Colonic mucosa (tissue), 4 donors: ENCODE data around the gene YBX3. TPM values are rescaled to one million over a fixed set of nuclear protein-coding genes. Genes with fewer than 3 reads are reported as not detected.

Source experiments
- DNase-seq: peaks from one replicate; pipeline ENCODE4 v3.0.0-alpha.2; 2020
- H3K27ac ChIP-seq: fragments of 200-600 bp; one replicate; pipeline ENCODE4 v1.8.0; 2021
- H3K27me3 ChIP-seq: fragments of 200-600 bp; one replicate; pipeline ENCODE4 v1.8.0; 2021
- H3K36me3 ChIP-seq: fragments of 200-600 bp; one replicate; pipeline ENCODE4 v1.8.0; 2021
- H3K4me1 ChIP-seq: fragments of 200-600 bp; one replicate; pipeline ENCODE4 v1.8.0; 2021; ENCODE audit warnings: mild to moderate bottlenecking
- H3K4me3 ChIP-seq: fragments of 200-600 bp; one replicate; pipeline ENCODE4 v1.8.0; 2021
- H3K9ac ChIP-seq, 2 donors: one replicate each; pipeline ENCODE4 v1.7.0; 2013; ENCODE audit warnings: control low read depth in 2 of 2, low read depth in 2 of 2, low read length in 2 of 2
- H3K9me3 ChIP-seq: fragments of 200-600 bp; one replicate; pipeline ENCODE4 v1.8.0; 2021
- intact Hi-C: fragments of 100-400 bp; cut with DNase I; formaldehyde crosslinking; loops from one replicate; pipeline ENCODE4 v1.14.1; 2022
- total RNA-seq, 2 donors: library from RNA; stranded (reverse); fragmentation: NEBNext Ultra II Directional in 1 of 2; extraction: Animal tissue kit (Norgen Biotek cat#: 25700) in 1 of 2; gene quantifications; one replicate each; pipeline ENCODE4 v1.2.1, GENCODE V29; 2021
- TF ChIP-seq, protein P1 (sequence below): fragments of 200-600 bp; IDR thresholded peaks from one replicate; pipeline ENCODE4 v1.8.0; 2022; ENCODE audit warnings: antibody characterized with exemption, mild to moderate bottlenecking
- donor health status: healthy.
- donor health status: DM: no; HTN: no; CAD: no.
- donor health status: DM: no; HTN: no; CAD: no.

The YBX3 gene
- total RNA-seq, 2 donors from 2014 or later = 162 to 166 TPM

DNA sequence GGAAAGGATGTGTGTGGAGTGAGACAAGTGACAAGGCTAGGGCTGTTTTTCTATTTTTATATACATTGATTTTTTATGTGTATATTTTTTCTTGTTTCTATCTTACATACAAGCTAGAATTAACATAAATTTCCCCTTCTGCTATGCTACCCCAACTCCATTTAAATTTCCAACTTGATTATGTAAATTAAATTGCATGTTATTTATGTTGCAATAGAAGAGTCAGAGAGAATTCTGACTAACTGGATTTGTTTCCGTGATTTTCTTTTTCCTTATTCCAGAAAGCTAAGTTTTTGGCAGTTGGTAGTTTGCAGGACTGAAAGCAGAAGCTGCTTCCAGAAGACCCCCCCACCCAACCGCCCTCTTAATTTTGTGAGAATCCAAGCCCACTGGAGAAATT is 8.9 kb upstream of the YBX3 start:
- H3K9ac ChIP-seq = no peak overlapping the region
- no peak overlapping the region for H3K27ac ChIP-seq
- no peaks in the 10 kb centered on the region for H3K27me3 ChIP-seq
- TF ChIP-seq, protein P1, sequence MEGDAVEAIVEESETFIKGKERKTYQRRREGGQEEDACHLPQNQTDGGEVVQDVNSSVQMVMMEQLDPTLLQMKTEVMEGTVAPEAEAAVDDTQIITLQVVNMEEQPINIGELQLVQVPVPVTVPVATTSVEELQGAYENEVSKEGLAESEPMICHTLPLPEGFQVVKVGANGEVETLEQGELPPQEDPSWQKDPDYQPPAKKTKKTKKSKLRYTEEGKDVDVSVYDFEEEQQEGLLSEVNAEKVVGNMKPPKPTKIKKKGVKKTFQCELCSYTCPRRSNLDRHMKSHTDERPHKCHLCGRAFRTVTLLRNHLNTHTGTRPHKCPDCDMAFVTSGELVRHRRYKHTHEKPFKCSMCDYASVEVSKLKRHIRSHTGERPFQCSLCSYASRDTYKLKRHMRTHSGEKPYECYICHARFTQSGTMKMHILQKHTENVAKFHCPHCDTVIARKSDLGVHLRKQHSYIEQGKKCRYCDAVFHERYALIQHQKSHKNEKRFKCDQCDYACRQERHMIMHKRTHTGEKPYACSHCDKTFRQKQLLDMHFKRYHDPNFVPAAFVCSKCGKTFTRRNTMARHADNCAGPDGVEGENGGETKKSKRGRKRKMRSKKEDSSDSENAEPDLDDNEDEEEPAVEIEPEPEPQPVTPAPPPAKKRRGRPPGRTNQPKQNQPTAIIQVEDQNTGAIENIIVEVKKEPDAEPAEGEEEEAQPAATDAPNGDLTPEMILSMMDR = no peak
- DNase-seq = no peak
- no peaks in the 10 kb centered on the region for H3K36me3 ChIP-seq
- intact Hi-C loops = loop anchor here (10.0 kb wide), 1 partner anchor 507 kb away; no protein-coding TSS in a partner anchor
- no peak overlapping the region for H3K4me3 ChIP-seq
- H3K4me1 ChIP-seq = no peaks in the 10 kb centered on the region
- no peaks in the 10 kb centered on the region for H3K9me3 ChIP-seq

DNA sequence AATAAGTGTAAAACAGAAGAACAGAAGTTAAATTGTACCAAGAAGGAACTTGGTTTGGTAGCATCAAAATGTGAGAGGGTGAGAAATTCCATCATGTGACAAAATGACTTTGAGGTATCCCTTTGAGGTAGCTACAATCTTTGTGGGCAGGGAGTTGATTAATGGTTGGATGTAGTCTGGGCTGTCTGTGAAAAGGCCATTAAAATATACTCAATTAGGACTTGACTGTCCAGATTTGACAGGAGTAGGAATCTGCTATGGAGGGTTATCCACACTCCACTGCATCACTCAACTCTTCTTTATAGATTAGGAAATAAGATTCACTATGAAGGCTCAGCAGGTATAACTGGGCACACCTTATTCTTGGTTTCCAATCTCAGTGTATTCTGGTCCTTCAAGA is 7.4 kb upstream of the YBX3 start:
- Histone ChIP-seq H3K36me3 (no peaks in the 10 kb centered on the region), H3K9me3 (no peaks in the 10 kb centered on the region), H3K4me1 (no peaks in the 10 kb centered on the region), H3K4me3 (no peak overlapping the region), H3K27ac (no peak overlapping the region), H3K27me3 (no peaks in the 10 kb centered on the region), H3K9ac (no peak overlapping the region)
- no peak for DNase-seq
- intact Hi-C loops = loop anchor here (10.0 kb wide), 1 partner anchor 506 kb away; no protein-coding TSS in a partner anchor
- TF ChIP-seq, protein P1 = no peak

DNA sequence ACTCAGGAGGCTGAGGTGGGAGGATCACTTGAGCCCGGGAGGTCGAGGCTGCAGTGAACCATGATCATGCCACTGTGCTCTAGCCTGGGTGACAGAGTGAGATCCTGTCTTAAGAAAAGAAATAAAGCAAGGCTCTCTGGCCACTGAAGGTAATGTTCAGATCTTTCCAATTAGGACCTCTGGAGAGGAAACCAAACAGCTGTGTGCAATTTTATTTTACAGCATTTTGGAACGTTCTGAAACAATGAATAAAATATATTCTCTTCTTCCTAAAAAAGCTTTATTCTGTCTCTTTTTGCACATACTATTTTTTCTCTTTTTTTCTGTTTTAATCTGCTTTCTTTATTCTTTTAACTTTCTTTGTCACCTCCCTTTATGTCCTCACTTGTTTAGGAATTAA is 5.0 kb upstream of the YBX3 start:
- Histone ChIP-seq H3K9me3 (no peaks in the 10 kb centered on the region), H3K4me1 (no peaks in the 10 kb centered on the region), H3K27ac (no peak overlapping the region), H3K9ac (no peak overlapping the region), H3K36me3 (no peaks in the 10 kb centered on the region), H3K27me3 (no peaks in the 10 kb centered on the region), H3K4me3 (no peak overlapping the region)
- intact Hi-C loops = no loop called here
- no peak for DNase-seq
- TF ChIP-seq, protein P1 = no peak

DNA sequence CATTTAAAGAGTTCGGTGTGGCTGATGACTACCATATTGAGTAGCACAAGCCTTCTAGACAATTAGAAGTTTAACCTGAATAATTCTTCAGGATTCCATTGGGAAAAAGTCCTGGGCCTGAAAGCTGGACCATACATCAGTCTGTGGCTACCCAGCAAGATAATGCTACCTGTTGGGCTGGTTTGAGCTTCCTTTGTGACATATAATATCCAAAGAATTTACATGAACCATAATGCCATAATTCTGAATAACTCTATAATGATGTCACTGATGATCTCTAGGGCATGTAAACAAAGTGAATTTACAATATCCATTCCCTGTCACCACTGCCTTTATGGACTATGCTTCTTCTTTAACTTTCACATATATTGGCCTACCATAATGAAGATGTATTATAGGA is 3.8 kb upstream of the YBX3 start:
- Histone ChIP-seq H3K9me3 (no peaks in the 10 kb centered on the region), H3K4me3 (no peak overlapping the region), H3K4me1 (no peaks in the 10 kb centered on the region), H3K27ac (no peak overlapping the region), H3K36me3 (no peaks in the 10 kb centered on the region), H3K9ac (no peak overlapping the region), H3K27me3 (no peaks in the 10 kb centered on the region)
- intact Hi-C loops = no loop called here
- no peak for DNase-seq
- TF ChIP-seq, protein P1 = no peak

DNA sequence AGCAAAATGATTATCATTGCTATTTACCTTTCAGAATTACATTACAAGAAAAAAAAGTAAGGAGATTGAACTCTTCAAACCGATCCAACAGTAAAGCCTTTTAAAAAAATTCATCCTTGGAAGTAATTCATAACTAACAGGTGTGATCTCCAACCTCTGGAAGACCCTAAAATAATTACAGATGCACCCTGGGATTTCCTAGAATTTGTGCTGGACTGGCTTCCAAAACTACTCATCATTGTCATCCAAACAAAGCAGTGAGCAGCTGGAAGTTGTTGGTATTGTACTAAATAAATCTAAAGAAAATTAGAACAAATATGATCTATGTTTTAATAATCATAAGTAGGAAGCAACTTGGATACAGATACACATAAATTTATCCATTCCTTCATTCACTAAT is 1.9 kb upstream of the YBX3 start:
- Histone ChIP-seq H3K27me3 (no peaks in the 10 kb centered on the region), H3K4me3 (no peak overlapping the region), H3K9ac (no peak overlapping the region), H3K4me1 (peaks cover 5% of the 10 kb centered on the region), H3K36me3 (no peaks in the 10 kb centered on the region), H3K27ac (no peak overlapping the region), H3K9me3 (no peaks in the 10 kb centered on the region)
- TF ChIP-seq, protein P1 = no peak
- intact Hi-C loops = no loop called here
- no peak for DNase-seq
